ENCODE results near the gene ADCY9.
"Not testable (repeated sequence)": the region's sequence is repeated elsewhere in the genome, so short reads cannot be mapped to it uniquely, and the experiment has no call there.

ADCY9 gene

GRCh38 chr16:4092547-4093265 lies 23.5 kb downstream of the ADCY9 start:
- DNase-seq = no peak

- DNase-seq = no peak
These were observed 24.8 kb downstream of the ADCY9 start for GRCh38 chr16:4091240-4092012.

- DNase-seq = no peak
These were observed 25.8 kb downstream of the ADCY9 start for GRCh38 chr16:4090351-4090851.

DNA sequence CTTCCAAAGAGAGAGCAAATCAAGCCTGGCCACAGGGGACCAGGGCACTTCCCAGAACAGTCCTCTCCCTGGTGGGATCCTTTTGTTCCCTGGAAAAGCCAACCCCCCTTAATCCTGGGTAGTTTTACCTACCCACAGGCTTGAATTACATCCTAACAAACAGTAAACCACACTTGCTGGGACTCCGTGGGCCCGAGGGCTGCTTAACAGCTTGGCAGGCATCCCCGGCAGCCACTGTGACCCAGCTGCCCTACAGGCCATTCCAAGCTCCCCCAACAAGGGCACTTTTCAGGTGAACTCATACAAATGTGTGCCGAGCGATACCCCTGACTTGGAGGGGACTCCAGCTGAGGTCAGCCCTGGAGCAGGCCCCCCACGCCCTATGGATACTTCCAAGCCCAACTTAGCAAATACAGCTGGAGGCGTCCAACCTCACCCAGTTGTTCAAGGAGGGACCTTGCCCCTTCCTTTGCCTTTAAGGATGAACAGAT lies 26.4 kb downstream of the ADCY9 start:
- DNase-seq = no peak

DNA sequence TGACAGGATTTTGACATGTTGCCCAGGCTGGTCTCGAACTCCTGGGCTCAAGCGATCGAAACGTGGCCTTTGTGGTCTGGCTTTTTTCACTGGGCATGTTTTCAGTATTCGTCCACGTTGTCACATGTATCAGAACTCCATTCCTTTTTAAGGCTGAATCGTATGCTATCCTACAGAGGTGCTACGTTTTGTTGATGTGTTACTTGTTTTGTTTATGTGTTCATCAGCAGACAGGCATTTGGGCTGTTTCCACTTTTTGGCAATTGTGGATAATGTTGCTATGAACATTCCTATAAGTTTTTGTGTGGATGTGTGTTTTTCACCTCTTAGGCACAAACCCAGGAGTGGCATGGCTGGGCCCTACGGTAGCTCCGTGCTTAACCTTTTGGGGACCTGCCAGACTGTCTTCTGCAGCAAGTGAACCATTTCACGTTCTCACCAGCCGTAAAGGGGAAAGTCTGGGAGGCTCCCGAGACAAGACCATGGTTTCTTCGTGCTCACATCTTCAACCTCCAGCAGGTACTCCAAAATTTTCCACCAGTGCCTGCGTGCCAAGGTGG lies 26.9 kb downstream of the ADCY9 start:
- no peak for DNase-seq

GRCh38 chr16:4087990-4088577 lies 28.2 kb downstream of the ADCY9 start:
- no peak for DNase-seq

DNA sequence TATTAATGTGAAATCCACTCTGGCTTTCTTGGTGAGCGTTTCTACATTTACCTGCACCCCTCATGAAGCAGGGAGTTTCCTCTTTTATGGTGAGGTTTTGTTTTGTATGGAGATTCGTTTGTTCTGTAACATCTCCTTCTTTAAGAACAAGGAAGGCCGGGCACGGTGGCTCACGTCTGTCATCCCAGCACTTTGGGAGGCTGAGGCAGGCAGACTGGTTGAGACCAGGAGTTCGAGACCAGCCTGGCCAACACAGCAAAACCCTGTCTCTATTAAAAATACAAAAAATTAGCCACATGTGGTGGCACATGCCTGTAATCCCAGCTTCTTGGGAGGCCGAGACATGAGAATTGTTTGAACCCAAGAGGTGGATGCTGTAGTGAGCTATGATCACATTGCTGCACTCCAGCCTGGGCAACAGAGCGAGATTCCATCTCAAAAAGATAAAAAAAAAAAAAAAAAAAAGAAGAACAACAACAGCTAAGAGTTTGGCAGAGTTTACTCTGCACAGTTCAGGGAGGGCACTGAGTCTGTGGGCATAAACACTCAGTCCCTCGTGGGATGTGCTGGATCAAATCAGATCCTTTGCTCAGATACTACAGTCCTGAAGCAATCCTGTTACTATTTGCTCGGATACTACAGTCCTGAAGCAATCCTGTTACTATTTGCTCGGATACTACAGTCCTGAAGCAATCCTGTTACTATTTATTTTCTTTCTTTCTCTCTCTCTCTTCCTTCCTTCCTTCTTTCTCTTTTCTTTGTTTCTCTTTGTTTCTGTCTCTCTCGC lies 28.9 kb downstream of the ADCY9 start:
- no peak for DNase-seq

- DNase-seq = no peak
These were observed 30.1 kb downstream of the ADCY9 start for GRCh38 chr16:4086153-4086552.

DNA sequence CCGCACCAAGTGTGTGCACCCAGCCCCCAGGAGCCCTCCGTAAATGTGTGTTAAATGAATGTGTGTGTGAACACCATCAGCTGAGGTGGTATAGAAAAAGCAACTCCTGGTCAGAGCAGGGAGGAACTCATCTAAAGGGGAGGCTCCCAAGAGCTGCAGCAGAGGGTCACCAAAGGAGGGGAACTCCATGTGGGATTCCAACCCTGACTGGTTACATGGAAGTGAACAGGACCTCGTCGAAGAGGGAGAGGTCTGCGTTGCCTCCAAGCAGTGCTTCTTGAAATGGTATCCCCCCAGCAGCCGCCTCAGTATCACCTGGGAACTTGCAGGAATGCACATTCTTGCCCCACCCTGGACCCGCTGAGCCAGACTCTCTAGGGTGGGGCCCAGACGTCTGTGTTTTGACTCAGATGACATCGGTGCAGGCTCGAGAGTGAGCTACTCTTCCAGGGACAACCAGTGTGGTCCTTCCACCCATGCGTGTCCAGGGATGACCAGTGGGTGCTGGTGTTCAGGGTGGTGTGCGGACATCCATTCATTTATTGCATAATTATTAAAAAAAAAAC lies 30.8 kb downstream of the ADCY9 start:
- DNase-seq = no peak

DNA sequence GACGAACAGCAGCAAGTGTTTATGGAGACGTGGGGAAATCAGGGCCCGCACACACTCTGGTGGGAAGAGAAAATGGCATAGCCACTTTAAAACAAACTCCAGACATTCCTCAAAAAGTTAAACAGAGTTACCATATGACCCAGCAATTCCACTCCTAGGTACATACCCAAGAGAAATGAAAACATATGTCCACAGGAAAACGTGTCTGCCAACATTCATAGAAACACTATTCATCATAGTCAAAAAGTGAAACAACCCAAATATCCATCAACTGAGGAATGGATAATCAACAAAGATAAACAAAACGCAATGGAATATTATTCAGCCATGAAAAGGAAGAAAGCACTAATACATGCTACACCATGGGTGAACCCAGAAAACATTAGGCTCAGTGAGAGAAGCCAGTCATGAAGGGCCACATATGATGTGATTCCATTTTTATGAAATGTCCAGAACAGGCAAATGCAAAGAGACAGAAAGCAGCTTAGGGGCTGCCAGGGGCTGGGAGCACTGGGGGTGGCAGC lies 32.8 kb downstream of the ADCY9 start:
- DNase-seq = no peak

- DNase-seq = no peak
These were observed 33.7 kb downstream of the ADCY9 start for GRCh38 chr16:4082474-4083044.

GRCh38 chr16:4081521-4082021 lies 34.7 kb downstream of the ADCY9 start:
- DNase-seq = no peak

GRCh38 chr16:4081047-4081446 lies 35.2 kb downstream of the ADCY9 start:
- no peak for DNase-seq

DNA sequence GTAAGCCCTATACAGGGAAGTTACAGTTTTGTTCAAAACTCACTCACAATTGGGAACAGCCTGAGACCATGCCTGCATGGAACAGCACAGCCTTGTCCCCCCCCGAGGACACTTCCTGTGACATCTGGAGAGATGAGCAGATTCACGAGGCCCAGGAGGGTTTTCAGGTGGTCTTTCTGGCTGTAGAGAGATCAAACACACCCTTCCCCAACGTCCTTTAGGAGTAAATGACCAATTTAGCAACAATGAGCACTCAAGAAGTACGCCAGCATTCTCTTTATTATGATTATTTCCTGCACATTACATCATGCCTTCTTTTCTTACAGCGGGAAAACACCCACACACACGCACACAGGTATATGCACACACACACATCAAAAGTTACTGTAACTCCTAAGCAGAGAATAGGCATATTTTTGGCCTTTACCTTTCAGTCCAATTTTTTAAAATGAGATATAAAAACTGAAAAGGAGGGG lies 39.0 kb downstream of the ADCY9 start:
- DNase-seq = no peak

DNA sequence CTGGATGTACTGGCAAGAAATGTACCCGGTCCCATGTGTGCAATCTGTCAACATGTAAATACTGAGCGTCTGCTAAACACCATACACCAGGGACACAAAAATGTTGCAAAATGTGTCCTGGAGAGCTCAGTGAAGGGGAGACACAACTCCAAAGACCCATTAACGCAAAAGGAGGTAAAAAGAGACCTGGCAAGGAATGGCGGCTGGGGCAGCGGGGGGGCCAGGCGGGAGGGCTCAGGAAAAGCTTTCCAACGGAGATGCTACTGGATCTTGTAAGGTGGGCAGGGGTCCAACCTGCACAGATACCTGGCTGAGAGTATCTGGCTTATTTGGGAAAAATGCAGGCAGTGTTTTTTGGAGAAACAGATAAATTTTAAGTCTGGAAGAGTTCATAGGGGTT lies 40.7 kb downstream of the ADCY9 start:
- DNase-seq = no peak

DNA sequence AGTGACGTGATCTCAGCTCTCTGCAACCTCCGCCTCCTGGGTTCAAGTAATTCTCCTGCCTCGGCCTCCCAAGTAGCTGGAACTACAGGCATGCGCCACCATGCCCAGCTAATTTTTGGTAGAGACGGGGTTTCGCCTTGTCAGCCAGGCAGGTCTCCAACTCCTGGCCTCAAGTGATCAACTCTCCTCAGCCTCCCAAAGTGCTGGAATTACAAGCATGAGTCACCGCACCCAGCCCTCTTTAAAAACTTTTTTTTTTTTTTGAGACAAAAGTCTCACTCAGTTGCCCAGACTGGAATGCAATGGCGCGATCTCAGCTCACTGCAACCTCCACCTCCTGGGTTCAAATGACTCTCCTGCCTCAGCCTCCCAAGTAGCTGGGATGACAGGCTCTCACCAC lies 43.1 kb downstream of the ADCY9 start:
- DNase-seq = not testable (repeated sequence)

- DNase-seq = no peak
These were observed 44.3 kb downstream of the ADCY9 start for GRCh38 chr16:4071686-4072561.

DNA sequence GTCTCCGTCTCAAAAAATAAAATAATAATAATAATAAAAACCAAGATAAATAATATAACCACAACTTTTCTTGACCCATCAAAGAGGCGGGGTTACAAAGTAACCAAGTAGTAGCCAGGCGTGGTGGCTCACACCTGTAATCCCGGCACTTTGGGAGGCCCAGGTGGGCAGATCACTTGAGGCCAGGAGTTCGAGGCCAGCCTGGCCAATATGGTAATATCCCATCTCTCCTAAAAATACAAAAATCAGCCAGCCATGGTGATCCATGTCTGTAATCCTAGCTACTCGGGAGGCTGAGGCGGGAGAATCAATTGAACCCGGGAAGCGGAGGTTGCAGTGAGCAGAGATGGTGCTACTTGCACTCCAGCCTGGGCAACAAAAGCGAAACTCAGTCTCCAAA lies 45.3 kb downstream of the ADCY9 start:
- no peak for DNase-seq

- no peak for DNase-seq
These were observed 48.8 kb downstream of the ADCY9 start for GRCh38 chr16:4067262-4068001.

Data from stimulated activated CD4-positive, alpha-beta T cell treated with anti-CD3 and anti-CD28 coated beads, Interleukin-2, amount 100 ng/mL, for 48 hours (primary cell).